ENCODE data around the gene ENPP1. TPM values are rescaled to one million over a fixed set of nuclear protein-coding genes. Genes with fewer than 3 reads are reported as not detected.

The ENPP1 gene
- total and polyA plus RNA-seq, 11 donors: 0.60 to 4.2 (median 1.6) TPM

GRCh38 chr6:131917763-131918649, 110.2 kb downstream of the ENPP1 start:
- H3K4me1 ChIP-seq: peaks cover 0 to 5% (median 0%) of the 10 kb centered on the region in 12 donors
- H3K36me3 ChIP-seq: no peaks in the 10 kb centered on the region
- H3K27me3 ChIP-seq: peaks cover 0 to 12% (median 0%) of the 10 kb centered on the region in 9 donors
- DNase-seq (no peak), ATAC-seq (peak in 1 of 4 donors; percentile 18)
- H3K9me3 ChIP-seq: peaks cover 0 to 16% (median 3%) of the 10 kb centered on the region in 12 donors
- no peak overlapping the region for H3K4me3 ChIP-seq
- intact Hi-C loops (cut with DNase I): loop anchor here in 5 of 10 donors (5.0 to 10.0 kb wide), 4 partner anchors 223 to 1033 kb away; no protein-coding TSS in a partner anchor
- TF ChIP-seq CTCF (IDR thresholded peaks at IDR 0.05) (no peak), POLR2A (IDR thresholded peaks at IDR 0.05) (no peak)
- no peak overlapping the region for H3K27ac ChIP-seq
- WGBS, 4 donors: 70 to 71% (median 71%) methylated on average over 5 to 6 of the region's 6 CpGs

GRCh38 chr6:131918650-131919355, 111.0 kb downstream of the ENPP1 start:
- no peak for TF ChIP-seq CTCF (IDR thresholded peaks at IDR 0.05)
- TF ChIP-seq POLR2A (IDR thresholded peaks at IDR 0.05): no peak
- DNase-seq: no peak
- Histone ChIP-seq H3K4me1 (peaks cover 0 to 5% (median 0%) of the 10 kb centered on the region in 12 donors), H3K27me3 (peaks cover 0 to 6% (median 0%) of the 10 kb centered on the region in 9 donors), H3K9me3 (peaks cover 0 to 24% (median 11%) of the 10 kb centered on the region in 12 donors), H3K27ac (no peak overlapping the region), H3K4me3 (no peak overlapping the region), H3K36me3 (no peaks in the 10 kb centered on the region)
- ATAC-seq: no peak
- 85 to 95% (median 91%) methylated on average over 7 to 9 of the region's 9 CpGs for WGBS, 4 donors
- intact Hi-C loops (cut with DNase I): loop anchor here in 5 of 10 donors (5.0 to 10.0 kb wide), 4 partner anchors 224 to 1034 kb away; no protein-coding TSS in a partner anchor

GRCh38 chr6:131920656-131921055, 112.8 kb downstream of the ENPP1 start:
- no peak overlapping the region for H3K27ac ChIP-seq
- H3K36me3 ChIP-seq: no peaks in the 10 kb centered on the region
- 74 to 86% (median 83%) methylated on average over 3 of the region's 3 CpGs for WGBS, 4 donors
- intact Hi-C loops (cut with DNase I): loop anchor here in 4 of 10 donors (5.0 kb wide), 3 partner anchors 242 to 297 kb away; no protein-coding TSS in a partner anchor
- DNase-seq (no peak), ATAC-seq (no peak)
- H3K9me3 ChIP-seq: peaks cover 0 to 27% (median 11%) of the 10 kb centered on the region in 12 donors
- no peak overlapping the region for H3K4me3 ChIP-seq
- no peak for TF ChIP-seq CTCF (IDR thresholded peaks at IDR 0.05)
- TF ChIP-seq POLR2A (IDR thresholded peaks at IDR 0.05): no peak
- H3K4me1 ChIP-seq: peaks cover 0 to 5% (median 0%) of the 10 kb centered on the region in 12 donors
- peaks cover 0 to 2% (median 0%) of the 10 kb centered on the region in 9 donors for H3K27me3 ChIP-seq

Data from heart left ventricle (tissue), 16 donors.